Measurements from ENCODE around the gene LPCAT3. TPM values are rescaled to one million over a fixed set of nuclear protein-coding genes. Genes with fewer than 3 reads are reported as not detected.
A peak's percentile ranks its signal among the peaks of the same experiment; 100 is the strongest.
"Not testable (repeated sequence)": the region's sequence is repeated elsewhere in the genome, so short reads cannot be mapped to it uniquely, and the experiment has no call there.

Gene LPCAT3
- total RNA-seq, 2 donors from 2014 or later: 34.3 to 45.2 TPM

- H3K36me3 Mint-ChIP-seq (ENCODE audit: low read depth): no peaks in the 10 kb centered on the region
- ATAC-seq (no peak), DNase-seq (no peak)
- H3K4me1 Mint-ChIP-seq: peaks cover 2% of the 10 kb centered on the region
- H3K9me3 ChIP-seq (ENCODE audit: control insufficient read depth, low read length, poor library complexity, severe bottlenecking): no peaks in the 10 kb centered on the region
- H3K27me3 Mint-ChIP-seq: peaks cover 70% of the 10 kb centered on the region
- no peak overlapping the region for H3K27ac Mint-ChIP-seq
- no peak overlapping the region for H3K4me3 Mint-ChIP-seq
Observed at GRCh38 chr12:7054925-7055324, 36.6 kb upstream of the LPCAT3 start.

- H3K27ac Mint-ChIP-seq; H3K9me3 ChIP-seq (ENCODE audit: control insufficient read depth, low read length, poor library complexity, severe bottlenecking); H3K4me3 Mint-ChIP-seq; H3K36me3 Mint-ChIP-seq (ENCODE audit: low read depth); DNase-seq; H3K4me1 Mint-ChIP-seq; ATAC-seq: not testable (repeated sequence)
- peaks cover 35% of the 10 kb centered on the region for H3K27me3 Mint-ChIP-seq
Observed at GRCh38 chr12:7049973-7050372, 31.7 kb upstream of the LPCAT3 start.

DNA sequence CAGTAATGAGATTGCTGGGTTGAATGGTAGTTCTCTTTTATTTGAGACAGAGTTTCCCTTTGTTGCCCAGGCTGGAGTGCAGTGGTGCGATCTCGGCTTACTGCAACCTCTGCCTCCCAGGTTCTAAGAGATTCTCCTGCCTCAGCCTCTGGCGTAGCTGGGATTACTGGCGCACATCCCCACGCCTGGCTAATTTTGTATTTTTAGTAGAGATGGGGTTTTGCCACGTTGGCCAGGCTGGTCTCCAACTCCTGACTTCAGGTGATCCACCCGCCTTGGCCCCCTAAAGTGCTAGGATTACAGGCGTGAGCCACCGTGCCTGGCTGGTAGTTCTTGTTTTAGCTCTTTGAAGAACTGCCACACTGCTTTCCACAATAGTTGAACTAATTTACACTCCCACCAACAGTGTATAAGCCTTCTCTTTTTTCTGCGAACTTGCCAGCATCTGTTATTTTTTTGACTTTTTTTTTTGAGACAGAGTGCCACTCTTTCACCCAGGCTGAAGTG, 31.2 kb upstream of the LPCAT3 start:
- H3K36me3 Mint-ChIP-seq (ENCODE audit: low read depth); DNase-seq; H3K9me3 ChIP-seq (ENCODE audit: control insufficient read depth, low read length, poor library complexity, severe bottlenecking); H3K4me1 Mint-ChIP-seq; H3K4me3 Mint-ChIP-seq; ATAC-seq; H3K27ac Mint-ChIP-seq: not testable (repeated sequence)
- H3K27me3 Mint-ChIP-seq: peaks cover 30% of the 10 kb centered on the region

GRCh38 chr12:7047306-7047705, 29.0 kb upstream of the LPCAT3 start:
- ATAC-seq: no peak
- no peak overlapping the region for H3K27ac Mint-ChIP-seq

DNA sequence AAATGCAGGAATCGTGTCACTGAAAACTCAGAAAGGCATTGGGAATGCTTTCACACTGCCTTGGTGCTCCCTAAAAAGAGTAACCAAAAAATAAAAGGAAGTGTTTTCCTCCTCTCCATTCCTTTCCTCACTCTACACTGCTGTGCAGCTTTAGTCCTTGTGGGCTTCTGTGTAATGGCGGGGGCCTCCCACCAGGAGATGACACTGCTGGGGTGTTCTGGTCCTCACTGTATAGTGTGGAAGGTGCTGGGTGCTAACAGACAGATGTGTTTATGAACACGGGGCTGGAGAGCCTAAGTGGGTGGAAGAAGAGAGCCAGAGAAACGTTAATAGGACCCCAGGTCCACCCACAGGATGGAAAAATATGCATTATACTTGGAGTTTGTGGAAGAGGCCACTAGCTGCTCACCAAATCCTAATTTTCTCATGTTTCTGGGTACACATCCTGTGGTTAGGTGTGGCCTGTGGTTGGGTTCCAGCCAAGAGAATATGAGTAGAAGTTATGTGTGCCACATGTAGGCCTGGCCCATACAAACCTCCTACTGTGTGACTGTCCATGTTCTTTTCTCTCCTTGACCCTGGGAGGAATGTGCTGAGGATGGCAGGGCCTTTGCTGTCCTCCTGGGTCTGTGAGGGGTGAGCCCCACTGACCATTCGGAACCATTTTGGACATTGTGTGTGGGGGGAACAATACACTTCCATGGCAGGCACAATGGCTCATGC, 28.3 kb upstream of the LPCAT3 start:
- no peaks in the 10 kb centered on the region for H3K36me3 Mint-ChIP-seq (ENCODE audit: low read depth)
- no peaks in the 10 kb centered on the region for H3K9me3 ChIP-seq (ENCODE audit: control insufficient read depth, low read length, poor library complexity, severe bottlenecking)
- H3K4me3 Mint-ChIP-seq: peak overlapping the region; percentile 41
- DNase-seq (no peak), ATAC-seq (no peak)
- H3K27ac Mint-ChIP-seq: no peak overlapping the region
- peaks cover 3% of the 10 kb centered on the region for H3K27me3 Mint-ChIP-seq
- peaks cover 8% of the 10 kb centered on the region for H3K4me1 Mint-ChIP-seq

More at GRCh38 chr12:7047306-7047705, 29.0 kb upstream of the LPCAT3 start:
- Mint-ChIP-seq H3K4me1 (peaks cover 8% of the 10 kb centered on the region), H3K36me3 (ENCODE audit: low read depth) (no peaks in the 10 kb centered on the region), H3K4me3 (no peak overlapping the region), H3K27me3 (peaks cover 11% of the 10 kb centered on the region)
- H3K9me3 ChIP-seq (ENCODE audit: control insufficient read depth, low read length, poor library complexity, severe bottlenecking): no peaks in the 10 kb centered on the region
- DNase-seq: no peak

DNA sequence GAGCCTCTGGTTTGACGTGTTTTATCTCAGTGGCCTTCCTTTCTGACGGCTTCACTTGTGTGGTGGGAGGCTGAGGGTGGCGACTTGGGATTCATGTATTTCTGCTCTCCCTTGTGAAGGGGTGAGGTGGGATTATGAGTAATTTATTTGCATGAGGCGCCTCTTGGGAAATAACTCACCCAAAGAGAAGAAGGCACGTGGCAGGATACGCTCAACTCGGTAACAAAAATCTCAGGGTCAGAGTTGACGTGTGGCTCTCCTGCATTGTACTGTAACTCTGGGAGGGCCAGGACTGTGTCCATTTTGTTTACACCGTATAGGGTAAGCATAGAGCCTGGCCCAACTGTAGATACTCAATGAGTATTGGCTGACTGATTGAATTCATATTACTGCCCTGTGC, 27.6 kb upstream of the LPCAT3 start:
- DNase-seq (no peak), ATAC-seq (no peak)
- Mint-ChIP-seq H3K27me3 (no peaks in the 10 kb centered on the region), H3K27ac (no peak overlapping the region), H3K4me3 (no peak overlapping the region), H3K4me1 (peaks cover 8% of the 10 kb centered on the region), H3K36me3 (ENCODE audit: low read depth) (no peaks in the 10 kb centered on the region)
- H3K9me3 ChIP-seq (ENCODE audit: control insufficient read depth, low read length, poor library complexity, severe bottlenecking): no peaks in the 10 kb centered on the region

- no peaks in the 10 kb centered on the region for H3K9me3 ChIP-seq (ENCODE audit: control insufficient read depth, low read length, poor library complexity, severe bottlenecking)
- ATAC-seq: no peak
- peaks cover 6% of the 10 kb centered on the region for H3K4me1 Mint-ChIP-seq
- no peak overlapping the region for H3K27ac Mint-ChIP-seq
- no peaks in the 10 kb centered on the region for H3K36me3 Mint-ChIP-seq (ENCODE audit: low read depth)
- DNase-seq: no peak
- H3K27me3 Mint-ChIP-seq: no peaks in the 10 kb centered on the region
- H3K4me3 Mint-ChIP-seq: no peak overlapping the region
Observed at GRCh38 chr12:7042842-7043241, 24.6 kb upstream of the LPCAT3 start.

DNA sequence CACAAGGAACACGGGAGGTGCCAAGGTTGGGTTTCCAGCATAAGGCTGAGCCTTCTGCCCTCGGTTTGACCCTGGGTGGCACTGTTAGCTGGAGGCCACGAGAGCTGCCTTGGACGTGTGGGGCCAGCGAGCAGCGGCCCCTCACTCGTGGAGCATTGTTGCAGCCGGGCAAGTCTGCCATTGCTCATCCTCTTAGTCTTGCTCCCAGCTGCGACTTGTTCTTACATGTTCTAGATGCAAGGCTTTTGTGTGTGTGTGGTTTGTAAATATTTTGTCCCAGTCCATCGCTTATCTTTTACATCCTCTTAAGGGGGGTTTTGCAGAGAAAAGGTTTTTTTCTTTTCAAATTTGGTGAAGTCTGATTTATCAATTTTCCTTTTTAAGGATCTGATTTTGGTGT, 21.1 kb upstream of the LPCAT3 start:
- no peak for DNase-seq
- Mint-ChIP-seq H3K27ac (no peak overlapping the region), H3K36me3 (ENCODE audit: low read depth) (no peaks in the 10 kb centered on the region), H3K27me3 (no peaks in the 10 kb centered on the region), H3K4me1 (peaks cover 4% of the 10 kb centered on the region), H3K4me3 (no peak overlapping the region)
- H3K9me3 ChIP-seq (ENCODE audit: control insufficient read depth, low read length, poor library complexity, severe bottlenecking): no peaks in the 10 kb centered on the region
- no peak for ATAC-seq

- peaks cover 4% of the 10 kb centered on the region for H3K27me3 Mint-ChIP-seq
Observed at GRCh38 chr12:7038591-7038990, 20.3 kb upstream of the LPCAT3 start.

DNA sequence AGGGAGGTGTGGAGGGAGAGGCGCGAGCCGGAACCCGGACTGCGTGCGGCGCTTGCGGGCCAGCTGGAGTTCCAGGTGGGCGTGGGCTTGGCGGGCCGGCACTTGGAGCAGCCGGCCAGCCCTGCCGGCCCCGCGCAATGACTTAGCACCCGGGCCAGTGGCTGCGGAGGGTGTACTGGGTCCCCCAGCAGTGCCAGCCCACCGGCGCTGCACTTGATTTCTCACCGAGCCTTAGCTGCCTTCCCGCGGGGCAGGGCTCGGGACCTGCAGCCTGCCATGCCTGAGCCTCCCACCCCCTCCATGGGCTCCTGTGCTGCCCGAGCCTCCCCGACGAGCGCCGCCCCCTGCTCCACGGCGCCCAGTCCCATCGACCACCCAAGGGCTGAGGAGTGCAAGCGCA, 19.1 kb upstream of the LPCAT3 start:
- H3K36me3 Mint-ChIP-seq (ENCODE audit: low read depth); DNase-seq; H3K9me3 ChIP-seq (ENCODE audit: control insufficient read depth, low read length, poor library complexity, severe bottlenecking); H3K4me3 Mint-ChIP-seq; ATAC-seq; H3K27ac Mint-ChIP-seq; H3K4me1 Mint-ChIP-seq: not testable (repeated sequence)
- H3K27me3 Mint-ChIP-seq: peaks cover 13% of the 10 kb centered on the region

More at GRCh38 chr12:7038591-7038990, 20.3 kb upstream of the LPCAT3 start:
- Mint-ChIP-seq H3K4me3 (no peak overlapping the region), H3K4me1 (peaks cover 4% of the 10 kb centered on the region), H3K36me3 (ENCODE audit: low read depth) (no peaks in the 10 kb centered on the region), H3K27ac (no peak overlapping the region)
- no peak for ATAC-seq
- no peaks in the 10 kb centered on the region for H3K9me3 ChIP-seq (ENCODE audit: control insufficient read depth, low read length, poor library complexity, severe bottlenecking)
- DNase-seq: no peak

GRCh38 chr12:7035463-7035862, 17.2 kb upstream of the LPCAT3 start:
- H3K27me3 Mint-ChIP-seq: peaks cover 15% of the 10 kb centered on the region
- no peak overlapping the region for H3K4me3 Mint-ChIP-seq
- DNase-seq (no peak), ATAC-seq (no peak)
- H3K4me1 Mint-ChIP-seq: peaks cover 4% of the 10 kb centered on the region
- peaks cover 2% of the 10 kb centered on the region for H3K36me3 Mint-ChIP-seq (ENCODE audit: low read depth)
- H3K9me3 ChIP-seq (ENCODE audit: control insufficient read depth, low read length, poor library complexity, severe bottlenecking): no peaks in the 10 kb centered on the region
- H3K27ac Mint-ChIP-seq: no peak overlapping the region

DNA sequence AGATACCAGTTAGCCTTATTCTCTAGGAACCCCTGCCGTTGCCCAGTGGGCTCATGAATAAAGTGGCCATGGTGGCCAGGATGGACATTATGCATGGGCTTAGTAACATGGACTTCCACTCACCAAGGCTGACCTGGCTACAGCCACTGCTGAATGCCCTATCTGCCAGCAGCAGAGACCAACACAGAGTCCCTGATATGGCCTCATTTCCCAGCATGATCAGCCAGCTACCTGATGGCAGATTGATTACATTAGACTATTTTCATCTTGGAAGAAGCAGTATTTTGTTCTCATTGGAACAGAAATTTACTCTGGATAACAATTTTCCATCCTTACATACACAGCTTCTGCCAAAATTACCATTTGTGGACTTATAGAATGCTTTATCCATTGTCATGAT, 16.2 kb upstream of the LPCAT3 start:
- no peak overlapping the region for H3K27ac Mint-ChIP-seq
- H3K9me3 ChIP-seq (ENCODE audit: control insufficient read depth, low read length, poor library complexity, severe bottlenecking): no peaks in the 10 kb centered on the region
- H3K4me3 Mint-ChIP-seq: no peak overlapping the region
- peaks cover 4% of the 10 kb centered on the region for H3K4me1 Mint-ChIP-seq
- ATAC-seq: no peak
- no peak for DNase-seq
- peaks cover 2% of the 10 kb centered on the region for H3K36me3 Mint-ChIP-seq (ENCODE audit: low read depth)
- peaks cover 15% of the 10 kb centered on the region for H3K27me3 Mint-ChIP-seq

DNA sequence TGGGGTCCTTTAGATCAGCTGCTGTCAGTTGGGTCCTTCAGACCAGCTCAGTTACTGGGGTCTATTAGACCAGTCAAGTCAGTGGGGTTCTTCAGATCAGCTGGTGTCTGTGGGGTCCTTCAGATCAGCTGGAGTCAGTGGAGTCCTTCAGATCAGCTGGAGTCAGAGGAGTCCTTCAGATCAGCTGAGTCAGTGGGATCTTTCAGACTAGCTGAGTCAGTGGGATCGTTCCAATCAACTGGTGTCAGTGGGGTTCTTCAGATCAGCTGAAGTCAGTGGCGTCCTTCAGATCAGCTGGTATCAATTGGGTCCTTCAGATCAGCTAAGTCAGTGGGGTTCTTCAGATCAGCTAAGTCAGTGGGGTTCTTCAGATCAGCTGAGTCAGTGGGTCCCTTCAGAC, 14.7 kb upstream of the LPCAT3 start:
- Mint-ChIP-seq H3K27ac (peak overlapping the region; percentile 24), H3K27me3 (peaks cover 15% of the 10 kb centered on the region), H3K36me3 (ENCODE audit: low read depth) (peaks cover 2% of the 10 kb centered on the region), H3K4me1 (peaks cover 4% of the 10 kb centered on the region), H3K4me3 (no peak overlapping the region)
- no peak for DNase-seq
- no peak for ATAC-seq
- no peaks in the 10 kb centered on the region for H3K9me3 ChIP-seq (ENCODE audit: control insufficient read depth, low read length, poor library complexity, severe bottlenecking)

DNA sequence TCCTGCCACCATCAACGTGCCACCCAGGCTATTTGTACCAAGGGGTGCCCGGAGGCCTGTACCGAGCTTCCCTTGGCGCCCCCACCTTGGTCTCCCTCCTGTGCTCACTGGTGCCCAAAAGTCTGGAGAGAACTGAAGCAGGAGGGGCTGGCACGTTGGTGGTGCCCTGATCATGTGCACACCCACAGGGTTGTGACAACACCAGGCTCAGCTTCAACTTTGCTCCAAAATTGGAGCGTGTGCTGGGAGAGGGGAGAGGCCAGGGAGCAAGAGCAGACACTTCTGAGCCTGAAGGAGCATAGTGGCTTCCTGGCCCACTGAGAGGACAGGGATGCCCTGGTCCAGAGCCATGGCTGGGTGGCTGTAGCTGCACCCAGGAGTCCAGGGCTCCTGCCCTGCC, 13.0 kb upstream of the LPCAT3 start:
- H3K36me3 Mint-ChIP-seq (ENCODE audit: low read depth): peaks cover 2% of the 10 kb centered on the region

More for the DNA sequence above, 13.0 kb upstream of the LPCAT3 start:
- peaks cover 15% of the 10 kb centered on the region for H3K27me3 Mint-ChIP-seq
- peaks cover 2% of the 10 kb centered on the region for H3K4me1 Mint-ChIP-seq
- no peak for ATAC-seq
- H3K4me3 Mint-ChIP-seq: no peak overlapping the region
- H3K27ac Mint-ChIP-seq: no peak overlapping the region
- no peaks in the 10 kb centered on the region for H3K9me3 ChIP-seq (ENCODE audit: control insufficient read depth, low read length, poor library complexity, severe bottlenecking)
- DNase-seq: no peak

Measured in T-helper 17 cell (primary cell).